Astrocyte (in vitro differentiated cells and primary cell): Measurements from ENCODE around the gene CHMP2A. TPM values are rescaled to one million over a fixed set of nuclear protein-coding genes. Genes with fewer than 3 reads are reported as not detected.
"Not testable (repeated sequence)": the region's sequence is repeated elsewhere in the genome, so short reads cannot be mapped to it uniquely, and the experiment has no call there.

Source experiments
- DNase-seq: peaks from one replicate; pipeline ENCODE4 v3.0.0-alpha.2; 2010; ENCODE audit warnings: low read depth
- FAIRE-seq: peaks from 2 replicates; lab custom pipeline; 2011; peaks lifted over from hg19 to GRCh38; lab: Jason Lieb, UNC
- H2AFZ ChIP-seq: 2 replicates; pipeline ENCODE4 v1.6.0; 2012; ENCODE audit warnings: low read depth, low read length, inconsistent platforms
- H3K27ac ChIP-seq: 2 replicates; pipeline ENCODE4 v1.5.1; 2011; ENCODE audit warnings: low read depth, low read length, inconsistent platforms
- H3K27me3 ChIP-seq: 2 replicates; pipeline ENCODE4 v1.6.0; 2011; ENCODE audit warnings: low read length, inconsistent platforms; ENCODE audit not compliant: insufficient read depth
- H3K36me3 ChIP-seq: 2 replicates; pipeline ENCODE4 v1.5.1; 2011; ENCODE audit warnings: low read length, inconsistent platforms; ENCODE audit not compliant: insufficient read depth
- H3K4me1 ChIP-seq: 2 replicates; pipeline ENCODE4 v1.5.1; 2011; ENCODE audit warnings: low read length, inconsistent platforms; ENCODE audit not compliant: insufficient read depth
- H3K4me2 ChIP-seq: 2 replicates; pipeline ENCODE4 v1.6.0; 2012; ENCODE audit warnings: low read length, inconsistent platforms
- H3K4me3 ChIP-seq: 2 replicates; pipeline ENCODE4 v1.5.1; 2011; ENCODE audit warnings: low read depth, mild to moderate bottlenecking, low read length, inconsistent platforms; ENCODE audit not compliant: insufficient read depth
- H3K79me2 ChIP-seq: 2 replicates; pipeline ENCODE4 v1.6.0; 2012; ENCODE audit warnings: mild to moderate bottlenecking, low read length, inconsistent platforms; ENCODE audit not compliant: insufficient read depth
- H3K9ac ChIP-seq: 2 replicates; pipeline ENCODE4 v1.6.0; 2012; ENCODE audit warnings: mild to moderate bottlenecking, low read length, inconsistent platforms
- H3K9me3 ChIP-seq: 2 replicates; pipeline ENCODE4 v1.5.1; 2012; ENCODE audit warnings: low read depth, mild to moderate bottlenecking, low read length, inconsistent platforms; ENCODE audit not compliant: insufficient read depth
- H4K20me1 ChIP-seq: 2 replicates; pipeline ENCODE4 v1.6.0; 2012; ENCODE audit warnings: low read length, inconsistent platforms; ENCODE audit not compliant: insufficient read depth
- H3K27ac Mint-ChIP-seq: one replicate; pipeline ENCODE4 v1.8.0; 2021; ENCODE audit warnings: mild to moderate bottlenecking, mixed read lengths; ENCODE audit not compliant: unreplicated experiment
- H3K27me3 Mint-ChIP-seq: one replicate; pipeline ENCODE4 v1.8.0; 2021; ENCODE audit warnings: low read depth, mixed read lengths; ENCODE audit not compliant: unreplicated experiment
- H3K36me3 Mint-ChIP-seq: one replicate; pipeline ENCODE4 v1.8.0; 2021; ENCODE audit warnings: low read depth, mixed read lengths; ENCODE audit not compliant: unreplicated experiment
- H3K4me1 Mint-ChIP-seq: one replicate; pipeline ENCODE4 v1.8.0; 2021; ENCODE audit warnings: low read depth, mixed read lengths; ENCODE audit not compliant: unreplicated experiment
- H3K4me3 Mint-ChIP-seq: one replicate; pipeline ENCODE4 v1.8.0; 2021; ENCODE audit warnings: mild to moderate bottlenecking, moderate library complexity, mixed read lengths; ENCODE audit not compliant: unreplicated experiment
- H3K9me3 Mint-ChIP-seq: one replicate; pipeline ENCODE4 v1.8.0; 2021; ENCODE audit warnings: mild to moderate bottlenecking, mixed read lengths; ENCODE audit not compliant: unreplicated experiment
- CTCF ChIP-seq: IDR thresholded peaks from 2 replicates; pipeline ENCODE4 v1.5.1; 2011; ENCODE audit warnings: low read depth, mild to moderate bottlenecking, inconsistent platforms, low read length, moderate library complexity; ENCODE audit not compliant: insufficient read depth
- EZH2 ChIP-seq: IDR thresholded peaks from 2 replicates; pipeline ENCODE4 v1.6.1; 2012; ENCODE audit warnings: mild to moderate bottlenecking, low read length, inconsistent platforms; ENCODE audit not compliant: insufficient read depth
- microRNA-seq: library from miRNA; unstranded; fragments of <30 nt; microRNA quantifications from one replicate; pipeline ENCODE4 v1.2.0, GENCODE V29; 2020
- total RNA-seq: library from RNA; stranded (reverse); gene quantifications from 2 replicates; pipeline ENCODE4 v1.2.1, GENCODE V29; 2021

Gene CHMP2A
- total RNA-seq, 1 donor from 2014 or later = 71.3 TPM

DNA sequence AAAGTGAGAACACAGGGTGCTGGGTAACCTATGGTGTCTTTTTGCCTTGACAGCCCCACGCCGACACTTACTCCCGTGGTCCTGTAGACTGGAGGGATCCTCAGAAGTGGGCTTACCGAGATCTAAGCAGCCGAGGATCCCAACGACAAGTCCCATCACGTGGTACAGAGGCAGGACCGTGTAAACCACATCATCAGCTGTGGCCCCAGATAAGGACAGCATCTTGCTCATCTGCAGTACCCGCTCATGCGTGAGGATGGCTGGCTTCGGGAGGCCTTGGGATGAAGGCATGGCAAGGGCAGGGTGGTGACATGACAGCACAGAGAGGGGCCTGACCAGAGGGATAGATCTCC lies 45.2 kb downstream of the CHMP2A start:
- H3K79me2 ChIP-seq = peaks cover 4% of the 10 kb centered on the region
- TF ChIP-seq EZH2 = no peak
- no peak for TF ChIP-seq CTCF
- H3K27ac ChIP-seq = no peak overlapping the region
- H4K20me1 ChIP-seq = peaks cover 3% of the 10 kb centered on the region
- no peaks in the 10 kb centered on the region for H3K27me3 Mint-ChIP-seq
- H3K36me3 Mint-ChIP-seq = peaks cover 9% of the 10 kb centered on the region
- peaks cover 6% of the 10 kb centered on the region for H3K9me3 Mint-ChIP-seq
- no peak overlapping the region for H2AFZ ChIP-seq
- no peaks in the 10 kb centered on the region for H3K9me3 ChIP-seq
- DNase-seq (no peak), FAIRE-seq (no peak)
- peaks cover 6% of the 10 kb centered on the region for H3K4me1 ChIP-seq
- H3K4me3 ChIP-seq = no peak overlapping the region
- H3K27ac Mint-ChIP-seq = no peak overlapping the region
- no peaks in the 10 kb centered on the region for H3K36me3 ChIP-seq
- H3K4me2 ChIP-seq = no peak overlapping the region
- H3K4me1 Mint-ChIP-seq = peaks cover under 1% of the 10 kb centered on the region
- no peak overlapping the region for H3K4me3 Mint-ChIP-seq
- no peak overlapping the region for H3K9ac ChIP-seq
- no peaks in the 10 kb centered on the region for H3K27me3 ChIP-seq

DNA sequence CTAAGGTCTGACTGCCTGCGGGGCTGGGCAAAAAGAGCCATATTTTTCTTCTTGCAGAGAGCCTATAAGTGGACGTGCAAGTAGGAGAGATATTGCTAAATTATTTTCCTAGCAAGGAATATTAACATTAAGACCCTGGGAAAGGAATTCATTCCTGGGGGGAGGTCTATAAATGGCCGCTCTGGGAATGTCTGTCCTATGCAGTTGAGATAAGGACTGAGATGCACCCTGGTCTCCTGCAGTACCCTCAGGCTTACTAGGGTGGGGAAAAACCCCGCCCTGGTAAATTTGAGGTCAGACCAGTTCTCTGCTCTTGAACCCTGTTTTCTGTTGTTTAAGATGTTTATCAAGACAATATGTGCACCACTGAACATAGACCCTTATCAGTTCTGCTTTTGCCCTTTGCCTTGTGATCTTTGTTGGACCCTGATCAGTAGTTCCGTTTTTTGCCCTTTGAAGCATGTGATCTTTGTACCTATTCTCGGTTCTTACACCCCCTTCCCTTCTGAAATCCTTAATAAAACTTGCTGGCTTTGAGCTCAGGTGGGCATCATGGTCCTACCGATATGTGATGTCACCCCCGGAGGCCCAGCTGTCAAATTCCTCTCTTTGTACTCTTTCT lies 47.2 kb downstream of the CHMP2A start:
- H3K9ac ChIP-seq, H3K79me2 ChIP-seq, H3K27ac ChIP-seq, H3K9me3 Mint-ChIP-seq, H3K4me3 ChIP-seq, H3K4me1 ChIP-seq, H3K4me1 Mint-ChIP-seq, DNase-seq, FAIRE-seq, H3K4me3 Mint-ChIP-seq, H3K27me3 ChIP-seq, H3K9me3 ChIP-seq, H2AFZ ChIP-seq, H3K27me3 Mint-ChIP-seq, H3K36me3 ChIP-seq, H3K27ac Mint-ChIP-seq, H3K4me2 ChIP-seq, H3K36me3 Mint-ChIP-seq, H4K20me1 ChIP-seq: not testable (repeated sequence)

Small RNA genes lying within 50 kb of the gene (microRNA-seq; reads per million reads assigned to microRNA genes)
- 25.2 reads per million, percentile 49 among the genes with 10 or more reads in this experiment for gene MIR6807

Other genes with a start within 250 kb of the CHMP2A start
- gene ERVK3-1, start 249.7 kb downstream of the CHMP2A start, total RNA-seq = 34.6 and 40.9 TPM in 2 replicates
- gene ZSCAN22, start 228.1 kb downstream of the CHMP2A start, total RNA-seq = 2.7 and 3.1 TPM in 2 replicates
- 32.3 and 35.9 TPM in 2 replicates for gene A1BG, start 201.6 kb downstream of the CHMP2A start, total RNA-seq
- gene ZNF497, start 192.4 kb downstream of the CHMP2A start, total RNA-seq = 0.43 and 0.55 TPM in 2 replicates
- 2.4 and 2.9 TPM in 2 replicates for gene ZNF837, start 174.1 kb downstream of the CHMP2A start, total RNA-seq
- 793 and 891 TPM in 2 replicates for gene RPS5, start 167.8 kb downstream of the CHMP2A start, total RNA-seq
- 0.36 and 0.41 TPM in 2 replicates for gene RNF225, start 159.4 kb downstream of the CHMP2A start, total RNA-seq
- gene ZNF584, start 146.5 kb downstream of the CHMP2A start, total RNA-seq = 11.7 and 12.7 TPM in 2 replicates
- gene ZNF132, start 115.0 kb downstream of the CHMP2A start, total RNA-seq = 1.4 and 1.9 TPM in 2 replicates
- gene ZNF324B, start 103.5 kb downstream of the CHMP2A start, total RNA-seq = 4.9 and 5.7 TPM in 2 replicates
- 9.3 and 9.6 TPM in 2 replicates for gene ZNF324, start 88.0 kb downstream of the CHMP2A start, total RNA-seq
- gene ZNF446, start 78.8 kb downstream of the CHMP2A start, total RNA-seq = 6.0 and 6.2 TPM in 2 replicates
- 6.8 TPM in 2 replicates for gene SLC27A5, start 43.1 kb downstream of the CHMP2A start, total RNA-seq
- 16.2 and 16.3 TPM in 2 replicates for gene ZBTB45, start 35.3 kb downstream of the CHMP2A start, total RNA-seq
- 339 and 351 TPM in 2 replicates for gene TRIM28, start 11.0 kb downstream of the CHMP2A start, total RNA-seq
- gene UBE2M, start 3.5 kb upstream of the CHMP2A start, total RNA-seq = 106 and 113 TPM in 2 replicates
- gene MZF1, start 18.2 kb upstream of the CHMP2A start, total RNA-seq = 14.7 and 17.4 TPM in 2 replicates